ENCODE results near the gene ASTL. TPM values are rescaled to one million over a fixed set of nuclear protein-coding genes. Genes with fewer than 3 reads are reported as not detected.
A peak's percentile ranks its signal among the peaks of the same experiment; 100 is the strongest.

Gene ASTL
- polyA plus RNA-seq, 3 donors = 0.71 TPM; not detected in 2

- H3K9me3 Mint-ChIP-seq = peaks cover 0 to 3% (median under 1%) of the 10 kb centered on the region in 7 donors
- no peaks in the 10 kb centered on the region for H3K36me3 ChIP-seq (replicated peaks in 1 of 2; ENCODE audit: control insufficient read depth in 1 of 2, insufficient read depth in 2 of 2, low read length in 2 of 2)
- peaks cover 0 to 7% (median 4%) of the 10 kb centered on the region in 3 donors for H3K27me3 Mint-ChIP-seq (ENCODE audit: low read depth in 3 of 3)
- peaks cover 0 to 3% of the 10 kb centered on the region in 2 donors for H3K4me1 ChIP-seq (ENCODE audit: control insufficient read depth in 1 of 2, insufficient read depth in 2 of 2, low read length in 2 of 2)
- H3K79me2 ChIP-seq (ENCODE audit: insufficient read depth, low read length) = no peaks in the 10 kb centered on the region
- no peak for DNase-seq
- peak overlapping the region in 1 of 7 donors; percentile 66 for H3K27ac Mint-ChIP-seq
- intact Hi-C loops (cut with micrococcal nuclease) = no loop called here
- no peak overlapping the region for H3K4me3 ChIP-seq (replicated peaks in 1 of 3; ENCODE audit: low read depth in 2 of 3, low read length in 3 of 3)
- H3K27ac ChIP-seq (ENCODE audit: low read depth in 1 of 2, low read length in 2 of 2) = no peak overlapping the region
- WGBS (ENCODE audit: insufficient coverage) = 96% methylated on average over 17 of the region's 22 CpGs
- no peak overlapping the region for H3K4me3 Mint-ChIP-seq
- no peaks in the 10 kb centered on the region for H3K36me3 Mint-ChIP-seq
- H3K27me3 ChIP-seq (ENCODE audit: control insufficient read depth in 2 of 2, insufficient read depth in 2 of 2, low read length in 2 of 2) = no peaks in the 10 kb centered on the region
- H3K4me2 ChIP-seq (replicated peaks; ENCODE audit: extremely low read depth, low read length, poor library complexity, severe bottlenecking) = no peak overlapping the region
- H3K9me3 ChIP-seq (replicated peaks in 1 of 2; ENCODE audit: control insufficient read depth in 1 of 2, insufficient read depth in 1 of 2, low read length in 2 of 2) = no peaks in the 10 kb centered on the region
- H3K4me1 Mint-ChIP-seq = peaks cover 12% of the 10 kb centered on the region
- no peak overlapping the region for H2AFZ ChIP-seq (ENCODE audit: insufficient read depth, low read depth, low read length, poor library complexity, severe bottlenecking)
- no peaks in the 10 kb centered on the region for H4K20me1 ChIP-seq (ENCODE audit: insufficient read depth, low read length)
- no peak for TF ChIP-seq CTCF (IDR thresholded peaks at IDR 0.05)
- H3K9ac ChIP-seq (ENCODE audit: insufficient read depth, low read length, poor library complexity, severe bottlenecking) = no peak overlapping the region
Measured at GRCh38 chr2:96083989-96084857, 54.1 kb downstream of the ASTL start.

- Mint-ChIP-seq H3K27ac (peak overlapping the region in 1 of 7 donors; percentile 63), H3K9me3 (peaks cover 0 to 4% (median 2%) of the 10 kb centered on the region in 7 donors), H3K27me3 (ENCODE audit: low read depth in 3 of 3) (peaks cover 2 to 7% (median 7%) of the 10 kb centered on the region in 3 donors), H3K36me3 (no peaks in the 10 kb centered on the region), H3K4me1 (peaks cover 12% of the 10 kb centered on the region), H3K4me3 (no peak overlapping the region)
- no peaks in the 10 kb centered on the region for H4K20me1 ChIP-seq (ENCODE audit: insufficient read depth, low read length)
- H3K4me1 ChIP-seq (ENCODE audit: control insufficient read depth in 1 of 2, insufficient read depth in 2 of 2, low read length in 2 of 2) = peaks cover 0 to 3% of the 10 kb centered on the region in 2 donors
- H3K4me3 ChIP-seq (replicated peaks in 1 of 3; ENCODE audit: low read depth in 2 of 3, low read length in 3 of 3) = no peak overlapping the region
- H3K36me3 ChIP-seq (replicated peaks in 1 of 2; ENCODE audit: control insufficient read depth in 1 of 2, insufficient read depth in 2 of 2, low read length in 2 of 2) = no peaks in the 10 kb centered on the region
- H3K4me2 ChIP-seq (replicated peaks; ENCODE audit: extremely low read depth, low read length, poor library complexity, severe bottlenecking) = no peak overlapping the region
- 72% methylated on average over 5 of the region's 9 CpGs for WGBS (ENCODE audit: insufficient coverage)
- no peak overlapping the region for H2AFZ ChIP-seq (ENCODE audit: insufficient read depth, low read depth, low read length, poor library complexity, severe bottlenecking)
- DNase-seq = peak in 1 of 3 donors; percentile 1
- no peaks in the 10 kb centered on the region for H3K9me3 ChIP-seq (replicated peaks in 1 of 2; ENCODE audit: control insufficient read depth in 1 of 2, insufficient read depth in 1 of 2, low read length in 2 of 2)
- no peaks in the 10 kb centered on the region for H3K79me2 ChIP-seq (ENCODE audit: insufficient read depth, low read length)
- H3K9ac ChIP-seq (ENCODE audit: insufficient read depth, low read length, poor library complexity, severe bottlenecking) = no peak overlapping the region
- no peak for TF ChIP-seq CTCF (IDR thresholded peaks at IDR 0.05)
- intact Hi-C loops (cut with micrococcal nuclease) = no loop called here
- H3K27ac ChIP-seq (ENCODE audit: low read depth in 1 of 2, low read length in 2 of 2) = no peak overlapping the region
- H3K27me3 ChIP-seq (ENCODE audit: control insufficient read depth in 2 of 2, insufficient read depth in 2 of 2, low read length in 2 of 2) = no peaks in the 10 kb centered on the region
Measured at GRCh38 chr2:96083064-96083939, 55.0 kb downstream of the ASTL start.
